ENCODE measurements around the gene TLE6. TPM values are rescaled to one million over a fixed set of nuclear protein-coding genes. Genes with fewer than 3 reads are reported as not detected.

The TLE6 gene
- total and polyA plus RNA-seq, 2 of the 13 experiments (the other 11 are each of a cell fraction or from before 2014, with no cell fraction given) = 0.24 to 5.5 TPM

- TF ChIP-seq TGIF2 (CRISPR knock-in tag; IDR thresholded peaks at IDR 0.05) (peak; percentile 75), CREM (IDR thresholded peaks at IDR 0.05) (peak; percentile 77), CREM (CRISPR knock-in tag; IDR thresholded peaks at IDR 0.05) (no peak), ZNF766 (CRISPR knock-in tag; IDR thresholded peaks at IDR 0.05; ENCODE audit: borderline replicate concordance) (peak; percentile 52; the same call in 1 of the 2 replicates), ZNF674 (CRISPR knock-in tag; IDR thresholded peaks at IDR 0.05; ENCODE audit: low read depth) (peak; percentile 46; the same call in 1 of the 2 replicates), ZNF558 (CRISPR knock-in tag; IDR thresholded peaks at IDR 0.05; ENCODE audit: borderline replicate concordance) (0 out of 2 replicates have a peak, but pooled peaks have one; percentile 29), RNF219 (CRISPR knock-in tag; IDR thresholded peaks at IDR 0.05) (0 out of 2 replicates have a peak, but pooled peaks have one; percentile 8), ZNF329 (CRISPR knock-in tag; IDR thresholded peaks at IDR 0.05; ENCODE audit: low read depth) (peak; percentile 44; the same call in 1 of the 2 replicates), ELF3 (CRISPR knock-in tag; IDR thresholded peaks at IDR 0.05) (no peak; the same call in 1 of the 2 replicates), ZNF256 (CRISPR knock-in tag; conservative IDR thresholded peaks at IDR 0.05) (no peak; the same call in 1 of the 2 replicates), PCBP1 (IDR thresholded peaks at IDR 0.05; ENCODE audit: borderline replicate concordance, low read depth, low read length) (peak; percentile 64; the same call in 1 of the 2 replicates)
- TF ChIP-seq, protein P1, sequence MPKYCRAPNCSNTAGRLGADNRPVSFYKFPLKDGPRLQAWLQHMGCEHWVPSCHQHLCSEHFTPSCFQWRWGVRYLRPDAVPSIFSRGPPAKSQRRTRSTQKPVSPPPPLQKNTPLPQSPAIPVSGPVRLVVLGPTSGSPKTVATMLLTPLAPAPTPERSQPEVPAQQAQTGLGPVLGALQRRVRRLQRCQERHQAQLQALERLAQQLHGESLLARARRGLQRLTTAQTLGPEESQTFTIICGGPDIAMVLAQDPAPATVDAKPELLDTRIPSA (CRISPR knock-in tag; IDR thresholded peaks at IDR 0.05; ENCODE audit: borderline replicate concordance) = no peak
- TF ChIP-seq, protein P2, sequence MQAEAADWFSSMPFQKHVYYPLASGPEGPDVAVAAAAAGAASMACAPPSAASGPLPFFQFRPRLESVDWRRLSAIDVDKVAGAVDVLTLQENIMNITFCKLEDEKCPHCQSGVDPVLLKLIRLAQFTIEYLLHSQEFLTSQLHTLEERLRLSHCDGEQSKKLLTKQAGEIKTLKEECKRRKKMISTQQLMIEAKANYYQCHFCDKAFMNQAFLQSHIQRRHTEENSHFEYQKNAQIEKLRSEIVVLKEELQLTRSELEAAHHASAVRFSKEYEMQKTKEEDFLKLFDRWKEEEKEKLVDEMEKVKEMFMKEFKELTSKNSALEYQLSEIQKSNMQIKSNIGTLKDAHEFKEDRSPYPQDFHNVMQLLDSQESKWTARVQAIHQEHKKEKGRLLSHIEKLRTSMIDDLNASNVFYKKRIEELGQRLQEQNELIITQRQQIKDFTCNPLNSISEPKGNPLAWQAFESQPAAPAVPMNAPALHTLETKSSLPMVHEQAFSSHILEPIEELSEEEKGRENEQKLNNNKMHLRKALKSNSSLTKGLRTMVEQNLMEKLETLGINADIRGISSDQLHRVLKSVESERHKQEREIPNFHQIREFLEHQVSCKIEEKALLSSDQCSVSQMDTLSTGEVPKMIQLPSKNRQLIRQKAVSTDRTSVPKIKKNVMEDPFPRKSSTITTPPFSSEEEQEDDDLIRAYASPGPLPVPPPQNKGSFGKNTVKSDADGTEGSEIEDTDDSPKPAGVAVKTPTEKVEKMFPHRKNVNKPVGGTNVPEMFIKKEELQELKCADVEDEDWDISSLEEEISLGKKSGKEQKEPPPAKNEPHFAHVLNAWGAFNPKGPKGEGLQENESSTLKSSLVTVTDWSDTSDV (CRISPR knock-in tag; IDR thresholded peaks at IDR 0.05) = no peak
- TF ChIP-seq, protein P3, sequence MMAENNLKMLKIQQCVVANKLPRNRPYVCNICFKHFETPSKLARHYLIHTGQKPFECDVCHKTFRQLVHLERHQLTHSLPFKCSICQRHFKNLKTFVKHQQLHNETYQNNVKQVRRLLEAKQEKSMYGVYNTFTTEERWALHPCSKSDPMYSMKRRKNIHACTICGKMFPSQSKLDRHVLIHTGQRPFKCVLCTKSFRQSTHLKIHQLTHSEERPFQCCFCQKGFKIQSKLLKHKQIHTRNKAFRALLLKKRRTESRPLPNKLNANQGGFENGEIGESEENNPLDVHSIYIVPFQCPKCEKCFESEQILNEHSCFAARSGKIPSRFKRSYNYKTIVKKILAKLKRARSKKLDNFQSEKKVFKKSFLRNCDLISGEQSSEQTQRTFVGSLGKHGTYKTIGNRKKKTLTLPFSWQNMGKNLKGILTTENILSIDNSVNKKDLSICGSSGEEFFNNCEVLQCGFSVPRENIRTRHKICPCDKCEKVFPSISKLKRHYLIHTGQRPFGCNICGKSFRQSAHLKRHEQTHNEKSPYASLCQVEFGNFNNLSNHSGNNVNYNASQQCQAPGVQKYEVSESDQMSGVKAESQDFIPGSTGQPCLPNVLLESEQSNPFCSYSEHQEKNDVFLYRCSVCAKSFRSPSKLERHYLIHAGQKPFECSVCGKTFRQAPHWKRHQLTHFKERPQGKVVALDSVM (CRISPR knock-in tag; IDR thresholded peaks at IDR 0.05) = peak; percentile 71
- TF ChIP-seq, protein P4, sequence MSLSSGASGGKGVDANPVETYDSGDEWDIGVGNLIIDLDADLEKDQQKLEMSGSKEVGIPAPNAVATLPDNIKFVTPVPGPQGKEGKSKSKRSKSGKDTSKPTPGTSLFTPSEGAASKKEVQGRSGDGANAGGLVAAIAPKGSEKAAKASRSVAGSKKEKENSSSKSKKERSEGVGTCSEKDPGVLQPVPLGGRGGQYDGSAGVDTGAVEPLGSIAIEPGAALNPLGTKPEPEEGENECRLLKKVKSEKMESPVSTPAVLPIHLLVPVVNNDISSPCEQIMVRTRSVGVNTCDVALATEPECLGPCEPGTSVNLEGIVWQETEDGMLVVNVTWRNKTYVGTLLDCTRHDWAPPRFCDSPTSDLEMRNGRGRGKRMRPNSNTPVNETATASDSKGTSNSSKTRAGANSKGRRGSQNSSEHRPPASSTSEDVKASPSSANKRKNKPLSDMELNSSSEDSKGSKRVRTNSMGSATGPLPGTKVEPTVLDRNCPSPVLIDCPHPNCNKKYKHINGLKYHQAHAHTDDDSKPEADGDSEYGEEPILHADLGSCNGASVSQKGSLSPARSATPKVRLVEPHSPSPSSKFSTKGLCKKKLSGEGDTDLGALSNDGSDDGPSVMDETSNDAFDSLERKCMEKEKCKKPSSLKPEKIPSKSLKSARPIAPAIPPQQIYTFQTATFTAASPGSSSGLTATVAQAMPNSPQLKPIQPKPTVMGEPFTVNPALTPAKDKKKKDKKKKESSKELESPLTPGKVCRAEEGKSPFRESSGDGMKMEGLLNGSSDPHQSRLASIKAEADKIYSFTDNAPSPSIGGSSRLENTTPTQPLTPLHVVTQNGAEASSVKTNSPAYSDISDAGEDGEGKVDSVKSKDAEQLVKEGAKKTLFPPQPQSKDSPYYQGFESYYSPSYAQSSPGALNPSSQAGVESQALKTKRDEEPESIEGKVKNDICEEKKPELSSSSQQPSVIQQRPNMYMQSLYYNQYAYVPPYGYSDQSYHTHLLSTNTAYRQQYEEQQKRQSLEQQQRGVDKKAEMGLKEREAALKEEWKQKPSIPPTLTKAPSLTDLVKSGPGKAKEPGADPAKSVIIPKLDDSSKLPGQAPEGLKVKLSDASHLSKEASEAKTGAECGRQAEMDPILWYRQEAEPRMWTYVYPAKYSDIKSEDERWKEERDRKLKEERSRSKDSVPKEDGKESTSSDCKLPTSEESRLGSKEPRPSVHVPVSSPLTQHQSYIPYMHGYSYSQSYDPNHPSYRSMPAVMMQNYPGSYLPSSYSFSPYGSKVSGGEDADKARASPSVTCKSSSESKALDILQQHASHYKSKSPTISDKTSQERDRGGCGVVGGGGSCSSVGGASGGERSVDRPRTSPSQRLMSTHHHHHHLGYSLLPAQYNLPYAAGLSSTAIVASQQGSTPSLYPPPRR (CRISPR knock-in tag; IDR thresholded peaks at IDR 0.05; ENCODE audit: borderline replicate concordance) = no peak
These were observed 32.4 kb upstream of the TLE6 start, which contains the start of gene ZNF77 (continued) for GRCh38 chr19:2944775-2945574.

All from HepG2 (cell line).